OCI-LY7 (cell line): ENCODE results near the gene GNG12. TPM values are rescaled to one million over a fixed set of nuclear protein-coding genes. Genes with fewer than 3 reads are reported as not detected.

ENCODE experiments used
- BruUV-seq: library from RNA; stranded (reverse); fragments of 400-500 nt; replicated peaks from 2 replicates; lab custom pipeline; 2021; lab: Mats Ljungman, UMichigan
- CTCF ChIA-PET: fragments of 300-600 bp; sonication (Branson Sonifier 250); formaldehyde crosslinking; loops from one replicate; lab custom pipeline; 2022; ENCODE audit warnings: antibody characterized with exemption; ENCODE audit not compliant: unreplicated experiment; lab: Charles Lee
- POLR2A ChIA-PET: fragments of 300-600 bp; sonication (Branson Sonifier 250); formaldehyde crosslinking; loops from one replicate; lab custom pipeline; 2022; ENCODE audit warnings: antibody characterized with exemption; lab: Charles Lee
- DNase-seq: peaks from one replicate; pipeline ENCODE4 v3.0.0-alpha.2; 2015; ENCODE audit warnings: low spot score
- H2AFZ ChIP-seq: fragments of 200-600 bp; sonication (generic), shearing (Covaris generic); 2 replicates; pipeline ENCODE4 v1.6.1; 2014; ENCODE audit warnings: mild to moderate bottlenecking, antibody characterized with exemption, low read length, moderate library complexity
- H3K27ac ChIP-seq: fragments of 200-600 bp; sonication (generic); 2 replicates; pipeline ENCODE4 v1.5.1; 2014; ENCODE audit warnings: mixed run types, low read depth, mild to moderate bottlenecking, moderate library complexity, low read length, inconsistent platforms; ENCODE audit not compliant: poor library complexity, severe bottlenecking
- H3K36me3 ChIP-seq: fragments of 200-600 bp; sonication (generic); 2 replicates; pipeline ENCODE4 v1.6.1; 2014; ENCODE audit warnings: mild to moderate bottlenecking, antibody characterized with exemption, low read length, moderate library complexity, mixed read lengths; ENCODE audit not compliant: insufficient read depth
- H3K4me1 ChIP-seq: fragments of 200-600 bp; sonication (generic); 2 replicates; pipeline ENCODE4 v1.5.1; 2014; ENCODE audit warnings: mild to moderate bottlenecking, low read length; ENCODE audit not compliant: insufficient read depth, poor library complexity, severe bottlenecking
- H3K4me2 ChIP-seq: fragments of 200-600 bp; sonication (generic); 2 replicates; pipeline ENCODE4 v1.6.1; 2014; ENCODE audit warnings: mild to moderate bottlenecking, low read length
- H3K4me3 ChIP-seq: fragments of 200-600 bp; sonication (generic); 2 replicates; pipeline ENCODE4 v1.5.1; 2014; ENCODE audit warnings: mild to moderate bottlenecking, low read depth, low read length; ENCODE audit not compliant: poor library complexity, severe bottlenecking
- H3K79me2 ChIP-seq: fragments of 200-600 bp; sonication (generic); 2 replicates; pipeline ENCODE4 v1.6.1; 2016; ENCODE audit warnings: low read depth, mild to moderate bottlenecking, low read length, moderate library complexity, mixed read lengths; ENCODE audit not compliant: insufficient read depth
- H3K9me2 ChIP-seq: fragments of 200-600 bp; sonication (generic); 2 replicates; pipeline ENCODE4 v1.6.1; 2016; ENCODE audit warnings: mild to moderate bottlenecking, low read length, mixed read lengths; ENCODE audit not compliant: insufficient read depth
- H3K9me3 ChIP-seq: fragments of 200-600 bp; sonication (generic); 2 replicates; pipeline ENCODE4 v1.6.1; 2014; ENCODE audit warnings: mild to moderate bottlenecking, mixed run types, low read length, mixed read lengths
- H4K20me1 ChIP-seq: fragments of 200-600 bp; sonication (generic); 2 replicates; pipeline ENCODE4 v1.6.1; 2014; ENCODE audit warnings: mild to moderate bottlenecking, antibody characterized with exemption, low read length, moderate library complexity, mixed read lengths; ENCODE audit not compliant: insufficient read depth
- EZH2phosphoT487 ChIP-seq: fragments of 200-600 bp; sonication (generic); IDR thresholded peaks from 2 replicates; pipeline ENCODE4 v1.6.1; 2018; ENCODE audit warnings: low read depth, borderline replicate concordance, mild to moderate bottlenecking, mixed run types, antibody characterized with exemption, low read length, moderate library complexity, mixed read lengths
- intact Hi-C: fragments of 100-400 bp; cut with micrococcal nuclease; formaldehyde crosslinking; loops from one replicate; pipeline ENCODE4 v1.10.0; 2022; ENCODE audit not compliant: unreplicated experiment
- total RNA-seq, 2 experiments: library from RNA; depleted of rRNA in 1 of 2; stranded (reverse); fragments of >200 nt in 1 of 2; shearing (Covaris generic) in 1 of 2; gene quantifications; 2 replicates each; pipeline ENCODE4 v1.2.3, GENCODE V29; 2014 to 2022
- TF ChIP-seq, protein P1 (sequence below): fragments of 200-600 bp; sonication (generic); conservative IDR thresholded peaks from 2 replicates; pipeline ENCODE4 v1.5.1; 2014; ENCODE audit warnings: mild to moderate bottlenecking, antibody characterized with exemption, low read length, moderate library complexity, mixed read lengths

Gene GNG12
- total RNA-seq, 2 experiments from 2014 or later: 0.10 TPM; not detected in 1

- Histone ChIP-seq H2AFZ (peak overlapping the region; percentile 85), H3K27ac (peak overlapping the region; percentile 67), H3K4me3 (peak overlapping the region; percentile 10), H3K9me2 (no peaks in the 10 kb centered on the region), H3K4me1 (peaks cover 44% of the 10 kb centered on the region), H3K36me3 (no peaks in the 10 kb centered on the region), H3K4me2 (peak overlapping the region; percentile 73), H4K20me1 (no peaks in the 10 kb centered on the region), H3K79me2 (no peaks in the 10 kb centered on the region), H3K9me3 (no peaks in the 10 kb centered on the region)
- intact Hi-C loops: loop anchor here (2.0 kb wide), 2 partner anchors 22 to 26 kb away; no protein-coding TSS in a partner anchor
- ChIA-PET POLR2A (interaction anchor here (0.6 to 3.4 kb wide), 16 partner anchors 10 to 69 kb away, joined by 3 to 15 read pairs (median 4); partner anchors contain the start of gene GADD45A), CTCF (interaction anchor here (1.1 to 1.3 kb wide), 3 partner anchors 8 to 21 kb away, joined by 3 to 4 read pairs (median 3); no protein-coding TSS in a partner anchor)
- BruUV-seq: no TSS peak
- no peak for TF ChIP-seq EZH2phosphoT487
- TF ChIP-seq, protein P1, sequence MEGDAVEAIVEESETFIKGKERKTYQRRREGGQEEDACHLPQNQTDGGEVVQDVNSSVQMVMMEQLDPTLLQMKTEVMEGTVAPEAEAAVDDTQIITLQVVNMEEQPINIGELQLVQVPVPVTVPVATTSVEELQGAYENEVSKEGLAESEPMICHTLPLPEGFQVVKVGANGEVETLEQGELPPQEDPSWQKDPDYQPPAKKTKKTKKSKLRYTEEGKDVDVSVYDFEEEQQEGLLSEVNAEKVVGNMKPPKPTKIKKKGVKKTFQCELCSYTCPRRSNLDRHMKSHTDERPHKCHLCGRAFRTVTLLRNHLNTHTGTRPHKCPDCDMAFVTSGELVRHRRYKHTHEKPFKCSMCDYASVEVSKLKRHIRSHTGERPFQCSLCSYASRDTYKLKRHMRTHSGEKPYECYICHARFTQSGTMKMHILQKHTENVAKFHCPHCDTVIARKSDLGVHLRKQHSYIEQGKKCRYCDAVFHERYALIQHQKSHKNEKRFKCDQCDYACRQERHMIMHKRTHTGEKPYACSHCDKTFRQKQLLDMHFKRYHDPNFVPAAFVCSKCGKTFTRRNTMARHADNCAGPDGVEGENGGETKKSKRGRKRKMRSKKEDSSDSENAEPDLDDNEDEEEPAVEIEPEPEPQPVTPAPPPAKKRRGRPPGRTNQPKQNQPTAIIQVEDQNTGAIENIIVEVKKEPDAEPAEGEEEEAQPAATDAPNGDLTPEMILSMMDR: no peak
- peak; percentile 63 for DNase-seq
Measured at GRCh38 chr1:67713057-67713846, 120.0 kb downstream of the GNG12 start.

DNA sequence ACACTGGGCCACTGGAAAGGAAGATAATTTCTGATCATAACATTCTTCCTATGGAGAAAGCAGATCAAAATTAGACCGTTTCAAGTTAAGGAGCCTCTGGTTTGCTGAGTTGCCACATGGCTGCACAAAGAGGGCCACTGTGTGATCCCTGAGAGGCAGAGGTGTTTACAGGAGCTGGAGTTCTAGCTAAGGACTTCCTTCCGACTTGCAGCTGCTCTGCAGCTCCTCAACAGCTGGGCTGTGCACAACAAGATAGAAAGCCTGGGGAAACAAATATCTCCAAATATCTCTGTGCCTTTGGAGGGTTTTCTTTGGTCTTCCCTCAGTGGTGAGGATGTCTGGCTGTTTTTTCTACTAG, 121.4 kb downstream of the GNG12 start:
- no peak for TF ChIP-seq EZH2phosphoT487
- TF ChIP-seq, protein P1: no peak
- intact Hi-C loops: loop anchor here (2.0 kb wide), 2 partner anchors 23 to 25 kb away; no protein-coding TSS in a partner anchor
- Histone ChIP-seq H3K9me3 (no peaks in the 10 kb centered on the region), H3K79me2 (no peaks in the 10 kb centered on the region), H3K4me2 (peak overlapping the region; percentile 73), H4K20me1 (no peaks in the 10 kb centered on the region), H3K9me2 (no peaks in the 10 kb centered on the region), H2AFZ (peak overlapping the region; percentile 88), H3K4me1 (peaks cover 44% of the 10 kb centered on the region), H3K27ac (peak overlapping the region; percentile 67), H3K4me3 (peak overlapping the region; percentile 22), H3K36me3 (no peaks in the 10 kb centered on the region)
- ChIA-PET POLR2A (interaction anchor here (0.6 to 3.4 kb wide), 17 partner anchors 9 to 757 kb away, joined by 3 to 21 read pairs (median 5); partner anchors contain the start of gene GADD45A), CTCF (interaction anchor here (1.1 to 1.2 kb wide), 2 partner anchors 9 to 48 kb away, joined by 3 to 5 read pairs; no protein-coding TSS in a partner anchor)
- peak; percentile 79 for DNase-seq
- BruUV-seq: no TSS peak
